HG02610 (cell line): ENCODE measurements around the gene DOCK11.
"Not testable (repeated sequence)": the region's sequence is repeated elsewhere in the genome, so short reads cannot be mapped to it uniquely, and the experiment has no call there.

Source experiments
- ATAC-seq: cut with Tn5 transposase; IDR thresholded peaks from one replicate; pipeline ENCODE4 v1.9.1; 2021; ENCODE audit warnings: mild to moderate bottlenecking, moderate library complexity; ENCODE audit not compliant: unreplicated experiment

The DOCK11 gene

DNA sequence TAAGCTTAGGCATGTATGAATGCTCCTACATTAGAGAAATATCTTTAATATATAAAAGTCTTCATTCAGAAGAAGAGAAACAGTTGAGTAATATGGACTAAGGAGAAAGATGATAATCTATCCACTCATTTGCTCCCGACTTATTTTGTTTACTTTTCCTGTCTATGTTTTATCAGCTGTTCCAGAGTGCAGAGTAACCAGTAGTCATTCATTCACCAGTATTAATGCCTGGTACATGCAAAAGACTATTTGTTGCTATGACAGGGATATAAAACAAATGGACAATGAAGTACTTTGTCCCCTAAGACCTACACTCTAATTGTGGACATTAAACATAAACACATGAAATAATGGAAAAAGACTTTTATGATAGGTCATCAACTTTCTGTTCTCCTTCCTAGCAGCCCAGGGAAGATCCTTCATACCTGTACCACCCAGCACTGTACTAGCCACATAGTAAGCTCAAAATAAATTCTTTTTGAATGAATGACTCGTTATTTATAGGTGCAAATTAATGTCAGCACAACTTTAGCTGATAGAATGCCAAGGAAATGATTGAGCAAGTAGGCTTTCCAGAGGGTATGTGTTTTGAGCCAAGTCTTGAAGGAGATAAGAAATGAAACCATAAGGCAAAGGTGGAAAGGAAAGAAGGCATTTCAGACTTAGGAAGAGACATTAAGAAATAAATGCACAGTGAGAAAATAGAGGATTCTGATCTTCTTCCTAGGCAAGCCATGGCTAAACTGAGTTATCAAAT, 186.8 kb downstream of the DOCK11 start:
- no peak for ATAC-seq

DNA sequence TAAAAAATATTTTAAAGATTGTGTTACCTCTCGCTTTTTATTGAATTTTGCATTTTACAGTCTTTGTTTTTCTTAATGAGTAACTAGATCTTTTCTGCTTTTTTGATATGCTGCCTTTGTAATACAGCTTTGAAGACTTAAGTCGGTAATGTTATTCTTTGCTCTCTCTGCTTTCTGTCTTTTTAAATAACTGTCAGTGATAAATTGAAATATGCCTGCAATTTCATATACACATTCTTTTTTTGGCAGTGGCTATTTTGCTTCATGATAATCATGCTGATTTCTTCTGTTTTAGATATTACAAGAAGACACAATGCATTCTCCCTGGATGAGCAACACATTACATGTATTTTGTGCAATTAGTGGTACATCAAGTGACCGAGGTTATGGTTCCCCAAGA, 189.8 kb downstream of the DOCK11 start:
- no peak for ATAC-seq

DNA sequence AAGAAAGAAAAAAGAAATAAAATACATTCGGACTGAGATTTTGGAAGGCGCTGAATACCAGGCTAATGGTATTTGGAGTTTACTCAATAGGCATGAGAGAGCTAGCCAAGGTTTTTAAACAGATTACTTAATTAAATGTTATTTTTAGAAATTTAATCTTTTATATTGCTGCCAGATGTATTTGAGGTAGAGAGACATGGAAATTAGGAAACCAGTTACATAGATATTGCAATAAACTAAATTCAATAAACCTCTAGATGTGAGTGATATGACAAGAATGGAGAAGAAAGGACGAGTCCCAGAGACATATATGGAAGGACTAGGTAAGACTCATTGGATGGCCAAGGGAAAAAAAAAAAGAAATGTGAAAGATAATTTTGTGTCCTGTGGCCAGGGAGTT, 193.3 kb downstream of the DOCK11 start:
- ATAC-seq, result no peak

DNA sequence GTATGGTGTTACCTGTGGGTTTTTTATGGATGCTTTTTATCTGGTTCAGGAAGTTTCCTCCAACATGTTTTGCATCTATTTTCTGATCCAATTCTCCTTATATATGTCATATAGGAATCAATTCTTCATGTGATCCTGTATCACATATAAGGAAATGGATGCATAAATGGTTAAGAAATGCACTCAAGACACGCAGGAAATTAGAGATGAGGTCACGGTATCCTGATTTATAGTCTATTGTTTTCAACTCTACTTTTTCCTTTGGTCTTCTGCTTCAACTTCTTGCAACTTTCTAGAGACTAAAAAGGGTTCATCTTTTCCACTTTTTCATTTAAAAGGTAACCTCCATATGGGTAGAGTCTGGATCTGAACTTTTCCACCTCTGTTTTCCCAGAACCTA, 198.2 kb downstream of the DOCK11 start:
- no peak for ATAC-seq

DNA sequence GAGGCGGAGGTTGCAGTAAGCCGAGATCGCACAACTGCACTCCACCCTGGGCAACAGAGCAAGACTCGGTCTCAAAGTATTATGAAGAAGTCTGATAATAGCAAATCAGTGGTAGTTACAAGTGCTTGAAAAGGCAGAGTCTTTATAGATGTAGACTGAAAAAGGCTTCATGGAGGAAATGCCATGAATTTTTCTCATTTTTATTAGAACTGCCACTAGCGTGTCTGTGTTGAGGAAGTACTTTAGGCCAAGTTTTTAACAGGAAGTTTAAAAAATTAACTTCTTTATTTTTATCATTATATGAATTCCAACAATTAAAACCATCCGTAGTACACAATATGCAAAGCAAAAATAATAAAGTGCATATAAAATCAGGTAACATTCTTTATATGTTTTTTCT, 199.0 kb downstream of the DOCK11 start:
- ATAC-seq, result no peak

DNA sequence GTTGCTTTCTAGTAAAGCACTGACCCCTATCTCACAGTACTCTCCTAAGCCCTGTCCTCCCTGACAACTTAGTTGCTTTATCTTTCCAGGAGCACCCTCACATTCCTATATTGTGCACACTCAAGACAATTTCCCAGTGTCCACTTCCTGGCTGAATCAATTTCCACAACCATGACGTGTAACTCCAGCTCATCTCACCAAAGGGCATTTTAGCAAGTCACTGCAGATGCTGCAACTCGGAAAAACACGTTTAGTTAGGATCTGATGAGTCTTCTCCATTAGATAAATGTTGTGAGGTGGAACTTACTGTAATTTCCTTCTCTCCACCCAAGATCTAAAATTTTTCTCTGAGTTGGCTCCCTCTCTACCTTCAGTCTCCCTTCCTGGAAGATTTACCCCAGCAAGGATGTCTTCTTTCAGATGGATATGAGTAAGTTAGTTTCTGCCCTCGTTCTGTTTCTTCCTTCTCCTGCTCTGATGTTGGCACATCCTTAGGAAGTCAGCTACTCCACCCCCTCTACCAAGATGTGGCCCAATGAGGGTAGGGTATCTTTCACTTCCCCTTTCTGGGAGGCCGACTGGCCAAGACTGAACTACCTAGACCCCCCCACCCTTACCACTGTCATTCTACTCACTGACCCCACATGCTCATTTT, 203.0 kb downstream of the DOCK11 start:
- ATAC-seq, result no peak

DNA sequence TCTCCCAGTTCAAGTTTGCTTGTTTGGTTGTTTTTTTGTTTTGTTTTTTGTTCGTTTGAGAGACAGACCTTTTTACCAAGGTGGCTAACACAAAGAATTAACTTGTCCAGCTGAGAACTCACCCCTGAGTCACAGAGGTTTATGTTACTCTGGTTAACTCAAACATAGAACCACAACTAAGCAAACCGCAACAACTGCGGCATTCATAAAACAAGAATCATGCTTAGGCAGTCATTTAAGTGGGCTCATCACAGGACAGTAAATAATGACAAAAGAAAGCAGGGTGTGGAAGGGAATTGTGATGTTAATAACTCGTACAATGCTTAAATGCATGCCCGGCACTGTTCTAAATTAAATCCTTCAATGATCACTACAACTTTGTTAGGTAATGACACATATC, 207.1 kb downstream of the DOCK11 start:
- ATAC-seq, result no peak

DNA sequence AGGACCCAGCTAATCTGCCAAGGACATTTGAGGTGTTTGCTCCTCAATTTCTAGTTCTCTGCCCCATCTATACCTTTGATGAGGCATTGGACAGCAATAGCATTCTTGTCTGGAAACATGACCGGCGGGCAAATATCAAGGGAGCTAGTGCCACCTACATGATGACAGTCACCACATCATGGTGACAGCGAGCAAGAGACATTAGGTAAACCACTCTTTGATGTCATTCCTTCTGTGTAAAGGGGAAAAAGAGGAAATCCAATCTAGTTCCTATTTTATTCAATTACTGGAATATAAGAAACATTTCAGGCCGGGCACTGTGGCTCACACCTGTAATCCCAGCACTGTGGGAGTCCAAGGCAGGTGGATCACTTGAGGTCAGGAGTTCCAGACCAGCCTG, 211.1 kb downstream of the DOCK11 start:
- ATAC-seq, result no peak

DNA sequence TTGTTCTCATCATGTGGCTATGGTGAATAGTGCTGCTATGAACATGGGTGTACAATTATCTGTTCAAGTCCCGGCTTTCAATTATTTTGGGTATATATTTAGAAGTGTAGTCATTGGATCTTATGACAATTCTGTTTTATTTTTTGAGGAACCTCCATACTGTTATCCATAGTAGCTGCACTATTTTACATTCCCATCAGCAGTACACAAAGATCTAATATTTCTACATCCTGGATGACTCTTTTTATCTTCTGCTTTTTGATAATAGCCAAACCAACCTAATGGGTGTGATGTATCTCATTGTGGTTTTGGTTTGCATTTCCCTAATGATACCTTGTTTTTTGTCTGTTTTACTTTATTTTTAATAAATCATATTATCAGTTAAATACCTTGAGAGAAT, 218.9 kb downstream of the DOCK11 start:
- no peak for ATAC-seq

DNA sequence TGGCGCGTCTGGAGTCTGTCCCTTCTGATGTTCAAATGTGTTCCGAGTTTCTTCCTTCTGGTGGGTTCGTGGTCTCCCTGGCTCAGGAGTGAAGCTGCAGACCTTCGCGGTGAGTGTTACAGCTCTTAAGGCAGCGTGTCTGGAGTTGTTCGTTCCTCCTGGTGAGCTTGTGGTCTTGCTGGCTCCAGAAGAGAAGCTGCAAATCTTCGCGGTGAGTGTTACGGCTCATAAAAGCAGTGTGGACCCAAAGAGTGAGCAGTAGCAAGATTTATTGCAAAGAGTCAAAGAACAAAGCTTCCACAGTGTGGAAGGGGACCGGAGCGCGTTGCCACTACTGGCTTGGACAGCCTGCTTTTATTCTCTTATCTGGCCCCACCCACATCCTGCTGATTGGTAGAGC, 220.3 kb downstream of the DOCK11 start:
- not testable (repeated sequence) for ATAC-seq

DNA sequence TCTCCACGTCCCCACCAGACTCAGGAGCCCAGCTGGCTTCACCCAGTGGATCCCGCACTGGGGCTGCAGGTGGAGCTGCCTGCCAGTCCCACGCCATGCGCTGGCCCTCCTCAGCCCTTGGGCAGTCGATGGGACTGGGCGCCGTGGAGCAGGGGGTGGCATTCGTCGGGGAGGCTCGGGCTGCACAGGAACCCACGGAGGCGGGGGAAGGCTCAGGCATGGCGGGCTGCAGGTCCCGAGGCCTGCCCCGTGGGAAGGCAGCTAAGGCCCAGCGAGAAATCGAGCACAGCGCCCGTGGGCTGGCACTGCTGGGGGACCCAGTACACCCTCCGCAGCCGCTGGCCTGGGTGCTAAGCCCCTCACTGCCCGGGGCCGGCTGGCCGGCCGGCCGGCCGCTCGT, 221.2 kb downstream of the DOCK11 start:
- not testable (repeated sequence) for ATAC-seq

DNA sequence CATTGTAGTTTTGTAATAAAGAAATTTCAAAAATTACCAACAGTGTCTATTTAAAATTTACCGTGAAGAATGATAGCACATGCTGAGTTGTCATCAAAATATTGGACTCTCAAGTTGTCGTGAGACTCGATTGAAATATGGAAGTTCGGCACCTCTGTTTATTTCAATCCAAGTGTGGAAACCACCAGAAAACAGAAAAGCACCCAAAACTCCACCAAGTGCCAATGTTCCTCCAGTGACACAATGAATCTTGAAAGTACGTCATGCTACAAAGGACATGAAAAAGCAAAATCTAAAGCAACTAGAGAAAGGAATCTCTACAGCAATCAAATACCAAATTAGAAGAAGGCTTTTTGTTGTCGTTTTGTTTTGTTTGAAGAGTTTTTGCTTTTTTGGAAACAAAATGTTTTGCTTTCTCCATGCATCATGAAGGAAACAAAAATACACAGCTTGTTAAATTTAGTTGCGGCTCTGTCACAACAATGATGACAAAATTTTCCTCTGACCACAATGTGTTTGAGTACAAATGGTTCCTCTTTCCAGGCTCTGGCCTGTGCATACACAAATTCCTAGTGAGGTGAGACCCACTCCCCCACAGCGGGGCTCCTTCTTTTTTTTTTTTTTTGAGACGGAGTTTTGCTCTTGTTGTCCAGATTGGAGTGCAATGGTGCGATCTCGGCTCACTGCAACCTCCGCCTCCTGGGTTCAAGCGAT, 222.2 kb downstream of the DOCK11 start:
- ATAC-seq, result no peak

DNA sequence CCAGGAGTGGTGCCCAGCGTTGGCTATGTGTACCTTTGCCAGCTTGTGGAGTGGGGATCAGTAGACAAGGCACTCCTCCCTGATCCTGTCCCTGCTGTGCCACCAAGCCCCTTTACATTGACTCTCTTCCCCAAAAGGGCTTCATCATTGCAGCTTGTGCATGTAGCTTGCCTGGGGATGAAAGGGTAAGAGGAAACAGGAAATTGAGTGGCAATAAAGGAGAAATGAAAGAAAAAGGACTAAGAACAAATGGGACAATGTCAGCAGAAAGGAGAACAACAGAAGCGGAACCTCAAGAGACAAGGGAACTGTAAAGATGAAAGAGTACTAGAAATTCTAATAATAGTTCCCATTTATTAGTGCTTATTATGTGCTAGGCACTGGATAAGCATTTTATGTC, 223.1 kb downstream of the DOCK11 start:
- no peak for ATAC-seq

DNA sequence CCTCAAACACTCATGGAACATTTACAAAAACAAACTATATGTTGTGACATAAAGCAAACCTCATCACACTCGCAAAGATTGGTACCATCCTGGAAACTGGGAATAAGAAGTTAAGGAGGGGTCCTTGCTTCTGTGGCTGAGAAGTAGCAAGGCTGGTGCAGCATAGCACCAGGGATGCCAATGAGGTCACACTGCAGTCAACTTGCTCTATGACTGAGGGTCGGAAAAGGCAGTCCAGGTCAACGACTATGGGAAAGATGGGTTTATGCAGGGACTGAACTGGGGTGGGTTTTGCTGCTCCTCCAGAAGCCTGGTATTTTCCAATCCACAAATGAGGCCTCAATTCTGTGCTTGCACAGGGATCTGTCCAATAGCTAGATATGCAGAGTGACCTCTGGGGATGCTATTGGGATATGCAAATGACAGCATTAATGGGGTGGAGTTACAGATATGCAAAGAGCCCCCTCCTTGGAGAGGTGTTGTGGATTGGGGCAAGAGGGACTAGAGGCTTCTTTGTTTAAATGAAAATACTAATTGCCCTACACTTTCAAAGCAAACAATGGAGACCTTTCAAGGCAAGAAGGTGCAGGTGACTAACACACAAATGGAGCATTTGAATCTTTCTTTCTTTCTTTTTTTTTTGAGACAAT, 224.6 kb downstream of the DOCK11 start:
- ATAC-seq, result no peak

DNA sequence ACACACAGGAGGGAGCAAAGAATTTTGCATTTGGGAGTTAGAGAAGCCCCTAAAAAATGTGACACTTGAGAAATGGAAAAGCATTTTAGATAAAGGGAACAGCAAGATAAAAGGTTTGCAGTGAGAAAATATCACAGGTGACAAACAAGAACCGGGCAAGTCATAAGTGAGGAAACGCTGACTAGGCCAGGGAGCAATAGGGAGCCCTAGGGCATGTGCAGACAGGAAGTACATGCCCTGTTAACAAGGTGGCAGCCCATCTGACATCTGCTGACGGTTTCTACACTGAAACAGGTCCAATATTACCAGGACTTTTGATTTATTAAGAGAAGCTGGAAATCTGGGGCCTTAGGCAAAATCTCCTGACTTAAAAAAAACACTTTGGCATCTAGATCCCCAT, 227.8 kb downstream of the DOCK11 start:
- no peak for ATAC-seq

DNA sequence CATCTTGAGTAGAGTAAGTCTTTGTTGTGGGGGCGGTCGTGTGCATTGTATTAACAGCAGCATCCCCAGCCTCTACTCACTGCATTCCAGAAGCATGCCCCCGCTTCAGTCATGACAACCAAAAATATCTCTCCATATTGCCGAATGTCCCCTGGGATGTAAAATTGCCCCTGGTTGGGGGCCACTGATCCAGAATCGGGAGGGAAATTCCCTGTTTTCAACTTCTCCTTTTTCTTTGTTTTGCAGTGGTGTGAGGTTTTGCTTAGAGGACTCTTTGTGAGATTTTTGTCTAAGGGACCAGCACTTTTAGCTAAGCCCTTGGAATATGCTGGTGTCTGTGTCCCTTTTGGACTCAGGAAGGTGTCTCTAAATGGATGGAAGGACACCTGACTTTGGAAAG, 228.8 kb downstream of the DOCK11 start:
- ATAC-seq, result no peak

DNA sequence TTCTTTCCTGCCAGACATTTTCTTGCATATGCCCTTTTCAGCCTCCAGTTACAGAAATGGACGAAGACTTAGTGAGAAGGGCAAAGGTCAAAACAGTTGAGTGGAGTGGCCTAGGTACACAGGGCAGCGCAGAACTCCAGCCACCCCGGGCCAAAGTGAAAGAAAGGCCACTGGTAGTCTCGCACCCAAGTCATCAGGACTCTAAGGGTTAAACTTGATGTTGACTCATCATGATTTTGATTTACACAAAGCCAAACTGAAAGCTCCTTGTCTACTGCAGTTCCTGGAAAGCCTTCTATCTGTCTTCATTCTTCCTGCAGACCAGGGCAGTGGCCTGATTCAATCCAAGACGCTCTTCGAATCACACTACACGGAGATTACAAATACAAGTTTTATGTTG, 229.2 kb downstream of the DOCK11 start:
- no peak for ATAC-seq

DNA sequence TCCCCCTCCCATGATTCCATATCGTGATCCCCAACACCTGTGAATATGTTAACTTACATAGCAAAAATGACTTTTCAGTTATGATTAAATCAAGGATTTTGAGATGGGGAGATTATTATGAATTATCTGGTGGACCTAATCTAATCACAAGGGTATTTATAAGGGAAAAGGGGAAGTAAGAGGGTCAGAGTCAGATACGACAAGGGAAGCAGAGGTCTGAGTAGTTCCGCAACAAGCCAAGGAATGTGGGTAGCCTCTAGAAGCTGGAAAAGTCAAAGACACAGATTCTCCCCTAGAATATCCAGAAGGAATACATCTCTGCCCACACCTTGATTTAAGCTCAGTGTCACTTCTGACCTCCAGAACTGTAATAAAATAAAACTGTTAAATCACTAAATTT, 230.8 kb downstream of the DOCK11 start:
- no peak for ATAC-seq

DNA sequence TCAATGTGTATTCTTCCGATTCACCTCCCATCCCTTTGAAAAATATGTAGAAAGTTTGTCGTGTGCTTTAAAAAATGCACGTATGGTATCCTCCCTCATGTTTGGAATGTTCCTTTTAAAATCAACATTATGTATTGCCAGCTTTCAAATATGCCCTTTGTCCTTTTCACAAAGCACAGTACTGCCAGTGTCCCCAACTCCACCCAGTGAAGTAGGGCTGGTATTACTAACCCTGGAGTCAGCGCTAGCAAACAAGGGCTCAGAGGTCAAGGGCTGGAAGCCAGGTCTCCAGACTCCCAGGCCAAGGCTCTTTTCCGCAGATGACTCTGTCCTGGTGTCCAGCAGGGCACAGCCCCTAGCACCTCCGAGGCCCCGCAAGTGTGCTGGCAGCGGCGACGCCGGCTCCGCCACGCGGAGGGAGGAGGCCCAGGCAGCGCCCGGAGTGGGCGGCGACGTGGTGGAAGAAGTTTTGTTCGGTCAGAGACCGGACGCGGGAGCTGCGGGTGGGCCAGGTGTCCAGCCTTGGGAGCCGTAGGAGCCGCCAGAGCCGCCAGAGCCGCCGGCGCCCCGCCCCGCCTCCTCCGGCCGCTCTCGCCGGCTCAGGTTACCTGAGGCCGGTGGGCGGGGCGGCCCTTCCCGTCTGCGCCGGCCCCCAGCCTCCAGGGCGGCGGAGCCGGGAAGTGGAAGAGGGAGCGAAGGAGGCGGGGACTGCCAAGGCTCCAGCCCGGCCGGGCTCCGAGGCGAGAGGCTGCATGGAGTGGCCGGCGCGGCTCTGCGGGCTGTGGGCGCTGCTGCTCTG, 231.5 kb downstream of the DOCK11 start, which contains the start of gene IL13RA1:
IL13RA1 (plus strand) TSS at position 720 of the 799 bp plus-strand sequence; CDS start at position 753, 33 bp downstream.
- ATAC-seq, result peak; percentile 59

DNA sequence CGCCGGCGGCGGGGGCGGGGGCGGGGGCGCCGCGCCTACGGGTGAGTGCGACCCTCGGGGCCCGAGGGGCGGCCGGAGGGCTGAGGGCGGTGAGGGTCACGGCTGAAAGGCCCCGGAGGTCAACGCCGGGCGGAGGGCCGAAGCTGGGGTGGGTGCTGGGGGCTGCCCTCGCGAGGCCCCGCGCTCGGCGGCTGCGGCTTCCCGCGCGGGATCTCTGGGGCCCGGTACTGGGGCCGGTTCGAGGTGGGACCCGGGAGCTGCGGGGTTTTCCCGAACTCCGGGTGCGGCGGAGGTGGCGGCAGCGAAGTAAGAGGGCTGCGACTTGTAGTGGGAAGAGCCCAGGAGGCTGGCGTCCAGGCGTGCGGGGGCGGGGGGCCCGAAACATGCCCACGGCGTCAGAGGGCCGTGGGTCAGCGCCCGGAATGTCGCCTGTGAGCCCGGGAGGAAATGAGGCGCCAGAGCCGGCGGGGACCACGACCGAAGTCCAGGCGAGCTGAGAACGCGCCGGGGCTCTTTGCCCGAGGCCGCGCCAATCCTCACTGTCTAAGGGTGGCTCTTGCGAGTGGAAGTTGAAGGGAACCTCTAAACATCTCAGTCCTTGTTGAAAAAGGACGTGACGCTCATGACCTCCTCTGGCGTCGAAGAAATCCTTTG, 232.2 kb downstream of the DOCK11 start:
- ATAC-seq, result peak; percentile 18
